Neural progenitor cell (in vitro differentiated cells): Measurements from ENCODE around the gene MBLAC1.

Experiments
- CTCF ChIP-seq: fragments of 200-600 bp; sonication (generic); IDR thresholded peaks from 2 replicates; pipeline ENCODE4 v1.5.1; 2017; ENCODE audit warnings: antibody characterized with exemption, mild to moderate bottlenecking
- EZH2 ChIP-seq: fragments of 200-600 bp; sonication (generic); IDR thresholded peaks from 2 replicates; pipeline ENCODE4 v1.6.1; 2017; ENCODE audit warnings: antibody characterized with exemption, mild to moderate bottlenecking, moderate library complexity
- EZH2phosphoT487 ChIP-seq: fragments of 200-600 bp; sonication (generic); IDR thresholded peaks from 2 replicates; pipeline ENCODE4 v1.6.1; 2017; ENCODE audit warnings: antibody characterized with exemption

GRCh38 chr7:100088095-100088620 is 38.6 kb upstream of the MBLAC1 start:
- TF ChIP-seq CTCF (no peak), EZH2phosphoT487 (no peak), EZH2 (no peak)
